Astrocyte (in vitro differentiated cells and primary cell): Measurements from ENCODE around the gene CORO6.

Experiments
- EZH2 ChIP-seq: IDR thresholded peaks from 2 replicates; pipeline ENCODE4 v1.6.1; 2012; ENCODE audit warnings: mild to moderate bottlenecking, low read length, inconsistent platforms; ENCODE audit not compliant: insufficient read depth
- TF ChIP-seq, protein P1 (sequence below): IDR thresholded peaks from 2 replicates; pipeline ENCODE4 v1.5.1; 2011; ENCODE audit warnings: low read depth, mild to moderate bottlenecking, inconsistent platforms, low read length, moderate library complexity; ENCODE audit not compliant: insufficient read depth

DNA sequence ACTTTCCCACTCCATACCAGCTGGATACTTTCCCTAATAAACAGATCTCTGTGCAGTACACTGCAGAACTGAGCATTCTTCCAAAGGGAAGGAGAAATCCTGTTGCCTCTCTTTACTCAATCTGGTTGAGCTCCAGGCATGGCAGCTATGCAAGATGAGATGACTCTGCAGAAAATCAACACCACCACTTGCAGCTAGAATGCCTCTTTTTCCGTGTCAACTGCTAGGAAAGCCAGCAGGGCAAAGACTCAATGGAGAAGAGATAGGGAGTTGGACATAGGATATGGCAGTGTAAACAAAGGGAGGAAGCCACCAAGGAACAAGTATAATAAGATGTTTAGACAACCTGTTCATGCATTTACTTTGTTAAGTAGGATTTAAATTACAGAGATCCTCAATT is 40.4 kb upstream of the CORO6 start:
- TF ChIP-seq, protein P1, sequence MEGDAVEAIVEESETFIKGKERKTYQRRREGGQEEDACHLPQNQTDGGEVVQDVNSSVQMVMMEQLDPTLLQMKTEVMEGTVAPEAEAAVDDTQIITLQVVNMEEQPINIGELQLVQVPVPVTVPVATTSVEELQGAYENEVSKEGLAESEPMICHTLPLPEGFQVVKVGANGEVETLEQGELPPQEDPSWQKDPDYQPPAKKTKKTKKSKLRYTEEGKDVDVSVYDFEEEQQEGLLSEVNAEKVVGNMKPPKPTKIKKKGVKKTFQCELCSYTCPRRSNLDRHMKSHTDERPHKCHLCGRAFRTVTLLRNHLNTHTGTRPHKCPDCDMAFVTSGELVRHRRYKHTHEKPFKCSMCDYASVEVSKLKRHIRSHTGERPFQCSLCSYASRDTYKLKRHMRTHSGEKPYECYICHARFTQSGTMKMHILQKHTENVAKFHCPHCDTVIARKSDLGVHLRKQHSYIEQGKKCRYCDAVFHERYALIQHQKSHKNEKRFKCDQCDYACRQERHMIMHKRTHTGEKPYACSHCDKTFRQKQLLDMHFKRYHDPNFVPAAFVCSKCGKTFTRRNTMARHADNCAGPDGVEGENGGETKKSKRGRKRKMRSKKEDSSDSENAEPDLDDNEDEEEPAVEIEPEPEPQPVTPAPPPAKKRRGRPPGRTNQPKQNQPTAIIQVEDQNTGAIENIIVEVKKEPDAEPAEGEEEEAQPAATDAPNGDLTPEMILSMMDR, result no peak
- TF ChIP-seq EZH2, result no peak
